ENCODE results near the gene EIF2D. TPM values are rescaled to one million over a fixed set of nuclear protein-coding genes. Genes with fewer than 3 reads are reported as not detected.

EIF2D gene
- total and polyA plus RNA-seq, 2 of the 13 experiments (the other 11 are each of a cell fraction or from before 2014, with no cell fraction given): 45.1 to 64.9 TPM

- ATAC-seq: peak; percentile 87
- peak; percentile 55 for DNase-seq (ENCODE audit: low spot score)
- no peak overlapping the region for H3K9ac ChIP-seq (ENCODE audit: insufficient read depth, low read depth, low read length)
- H3K9me3 ChIP-seq (ENCODE audit: low read length): no peaks in the 10 kb centered on the region
- H3K4me1 ChIP-seq (ENCODE audit: insufficient read depth, low read length): no peaks in the 10 kb centered on the region
- intact Hi-C loops (cut with micrococcal nuclease; ENCODE audit: unreplicated experiment): loop anchor here (1.0 to 2.0 kb wide), 3 partner anchors 39 to 94 kb away; partner anchors contain the start of gene RASSF5
- FAIRE-seq: peak; percentile 86
- no peak overlapping the region for H3K27ac ChIP-seq (ENCODE audit: extremely low read length, insufficient read depth, low read length)
- WGBS (ENCODE audit: low lambda C conversion rate): 62% methylated on average over 7 of the region's 16 CpGs
- no peak overlapping the region for H2AFZ ChIP-seq (ENCODE audit: low read length)
- POLR2A ChIA-PET: no interaction called here
- H4K20me1 ChIP-seq (ENCODE audit: insufficient read depth, low read length): no peaks in the 10 kb centered on the region; the same call in 1 of the 2 replicates
- H3K27me3 ChIP-seq (ENCODE audit: control insufficient read depth in 1 of 2, insufficient read depth in 2 of 2, low read length in 2 of 2): no peaks in the 10 kb centered on the region
- CTCF ChIA-PET (ENCODE audit: low intra/inter-chr PET ratio, low total read pairs): interaction anchor here (0.7 to 2.7 kb wide), 4 partner anchors 40 to 105 kb away, joined by 4 to 34 read pairs (median 19); no protein-coding TSS in a partner anchor
- H3K79me2 ChIP-seq (ENCODE audit: insufficient read depth, low read length): no peaks in the 10 kb centered on the region
- H3K4me3 ChIP-seq (replicated peaks in 1 of 3; ENCODE audit: insufficient read depth in 1 of 3, low read depth in 2 of 3, low read length in 3 of 3): no peak overlapping the region
- no TSS peak for BruUV-seq (replicated peaks)
- in situ Hi-C loops (cut with HindIII; ENCODE audit: extremely low pct_ligation_motif_present, low pct_unique_long_range_greater_than_20kb): loop anchor here (5.0 kb wide), 2 partner anchors 42 to 97 kb away; no protein-coding TSS in a partner anchor
- no peak overlapping the region for H3K4me2 ChIP-seq (ENCODE audit: low read depth, low read length)
- H3K36me3 ChIP-seq (replicated peaks in 1 of 2; ENCODE audit: control insufficient read depth in 1 of 2, insufficient read depth in 2 of 2, low read length in 2 of 2): peaks cover 3 to 10% of the 10 kb centered on the region in 2 experiments; a peak in 1 of 5 replicates
- no peak for TF ChIP-seq MAZ (IDR thresholded peaks at IDR 0.05; ENCODE audit: borderline replicate concordance, low read depth, low read length)
- 0 out of 2 replicates have a peak, but pooled peaks have one; percentile 33 for TF ChIP-seq MAZ (CRISPR knock-in tag; IDR thresholded peaks at IDR 0.05; ENCODE audit: low read depth)
- no peak for TF ChIP-seq AHDC1 (CRISPR knock-in tag; IDR thresholded peaks at IDR 0.05; ENCODE audit: borderline replicate concordance)
- TF ChIP-seq ZNF691 (CRISPR knock-in tag; IDR thresholded peaks at IDR 0.05; ENCODE audit: borderline replicate concordance, low read depth): no peak
- TF ChIP-seq HNRNPUL1 (IDR thresholded peaks at IDR 0.05; ENCODE audit: low read depth, low read length): no peak
- no peak for TF ChIP-seq ZNF101 (CRISPR knock-in tag; IDR thresholded peaks at IDR 0.05; ENCODE audit: borderline replicate concordance, low read depth)
- TF ChIP-seq ZNF18 (CRISPR knock-in tag; IDR thresholded peaks at IDR 0.05; ENCODE audit: insufficient replicate concordance): no peak
- no peak for TF ChIP-seq THAP11 (CRISPR knock-in tag; IDR thresholded peaks at IDR 0.05)
- TF ChIP-seq MED13 (CRISPR knock-in tag; IDR thresholded peaks at IDR 0.05): no peak
- no peak for TF ChIP-seq ZNF326 (CRISPR knock-in tag; IDR thresholded peaks at IDR 0.05; ENCODE audit: borderline replicate concordance)
- TF ChIP-seq ESRRA (CRISPR knock-in tag; IDR thresholded peaks at IDR 0.05; ENCODE audit: low read depth): no peak
- no peak for TF ChIP-seq SYNCRIP (IDR thresholded peaks at IDR 0.05; ENCODE audit: insufficient read depth, low read depth, low read length)
- TF ChIP-seq MTF1 (CRISPR knock-in tag; IDR thresholded peaks at IDR 0.05): no peak
These were observed 28.3 kb downstream of the EIF2D start for GRCh38 chr1:206583707-206584648.
